GM18868 (cell line): ENCODE measurements around the gene BACH2.

Experiments
- ATAC-seq: cut with Tn5 transposase; IDR thresholded peaks from one replicate; pipeline ENCODE4 v1.9.1; 2021; ENCODE audit warnings: mild to moderate bottlenecking, moderate library complexity; ENCODE audit not compliant: unreplicated experiment

Gene BACH2

DNA sequence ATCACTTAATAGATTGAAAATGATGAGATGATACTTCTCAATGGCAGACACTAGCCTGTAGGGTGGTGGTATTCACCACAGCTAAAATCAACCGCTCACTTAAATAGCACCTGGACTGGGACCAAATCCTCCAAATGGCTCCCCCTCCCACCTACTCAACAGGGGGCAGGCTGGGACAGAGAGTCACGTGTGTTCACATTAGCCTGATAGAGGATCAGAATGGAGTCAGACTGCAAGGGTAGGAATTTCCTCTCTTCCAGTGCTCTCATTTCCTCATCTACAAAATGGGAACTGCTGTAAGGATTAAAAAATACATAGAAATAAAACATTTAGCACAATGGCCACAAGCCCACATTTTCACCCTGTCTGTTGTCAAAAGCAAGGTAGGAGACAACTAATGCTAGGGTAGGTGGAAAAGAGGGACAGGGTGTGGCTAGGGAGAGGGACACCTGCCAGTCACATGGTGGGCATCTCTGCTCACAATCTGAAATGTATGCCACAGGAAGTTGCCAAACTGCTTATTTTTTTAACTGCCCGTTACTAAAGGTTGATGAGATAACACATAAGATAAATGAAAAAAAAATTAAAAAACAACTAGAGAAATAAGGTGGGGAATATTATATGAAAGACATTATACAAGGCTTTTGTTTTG lies 55.3 kb downstream of the BACH2 start:
- no peak for ATAC-seq

DNA sequence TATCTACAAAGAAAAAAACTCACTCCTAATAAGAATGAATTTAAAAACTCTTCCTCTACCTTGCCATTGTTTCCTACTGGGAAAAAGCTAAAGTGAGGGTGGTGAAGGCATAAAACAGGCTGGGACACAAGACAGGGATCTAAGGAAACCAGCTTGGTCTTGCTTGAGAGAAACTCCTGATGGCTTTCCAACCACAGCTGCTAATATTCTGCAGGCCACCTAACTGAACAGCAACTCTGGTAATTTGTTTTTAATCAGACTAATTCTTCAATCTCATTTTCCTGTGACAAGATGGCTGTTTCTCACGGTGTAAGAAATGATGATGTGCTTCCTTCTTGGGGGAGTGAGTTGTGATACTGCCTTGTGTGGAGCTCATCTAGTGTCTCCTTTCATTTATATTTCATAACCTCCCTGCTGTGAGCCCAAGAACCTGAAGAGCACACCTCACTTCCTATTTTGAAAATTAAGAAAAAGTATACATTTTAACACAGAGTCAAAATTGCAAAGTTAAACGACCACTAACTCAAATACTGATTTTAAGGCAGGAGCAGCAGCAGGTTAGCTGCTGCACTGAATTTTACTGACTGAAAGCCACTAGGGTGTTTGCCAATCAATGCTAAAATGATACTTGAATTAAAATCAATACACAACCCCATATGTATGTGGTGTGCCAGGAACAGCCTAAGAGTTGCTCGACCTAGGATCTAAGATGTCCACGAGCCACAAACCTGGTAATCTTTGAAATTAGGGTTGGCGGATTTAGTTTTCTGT lies 58.0 kb downstream of the BACH2 start:
- ATAC-seq = no peak

DNA sequence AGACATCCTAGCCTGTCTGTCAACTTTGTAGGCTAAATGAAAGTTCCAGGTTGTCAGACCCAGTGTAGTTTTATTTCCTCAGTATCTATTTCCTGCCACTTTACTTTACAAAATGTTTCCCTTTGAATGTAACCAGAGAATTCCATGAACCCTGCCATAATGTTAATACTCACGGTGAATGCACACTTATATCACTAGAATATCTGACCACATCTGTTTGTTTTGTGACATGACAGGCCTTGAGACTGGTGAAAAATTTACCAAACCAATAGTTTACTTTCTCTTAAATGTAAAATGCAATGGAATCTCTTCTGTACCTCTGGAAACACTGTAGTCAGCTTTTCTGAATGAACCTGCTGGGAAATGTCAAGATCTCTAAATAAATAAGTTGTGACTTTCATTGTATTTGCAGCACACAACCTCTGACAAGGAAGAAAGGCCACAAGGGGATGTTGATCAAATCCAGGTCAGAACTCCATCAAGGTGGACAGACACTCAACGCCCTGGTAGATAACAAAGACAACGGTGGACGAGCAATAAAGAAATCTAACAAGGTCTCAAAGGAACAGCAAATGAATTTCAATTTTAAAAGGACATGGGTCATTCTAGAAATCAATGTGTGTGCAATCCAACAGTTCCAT lies 59.2 kb downstream of the BACH2 start:
- no peak for ATAC-seq

DNA sequence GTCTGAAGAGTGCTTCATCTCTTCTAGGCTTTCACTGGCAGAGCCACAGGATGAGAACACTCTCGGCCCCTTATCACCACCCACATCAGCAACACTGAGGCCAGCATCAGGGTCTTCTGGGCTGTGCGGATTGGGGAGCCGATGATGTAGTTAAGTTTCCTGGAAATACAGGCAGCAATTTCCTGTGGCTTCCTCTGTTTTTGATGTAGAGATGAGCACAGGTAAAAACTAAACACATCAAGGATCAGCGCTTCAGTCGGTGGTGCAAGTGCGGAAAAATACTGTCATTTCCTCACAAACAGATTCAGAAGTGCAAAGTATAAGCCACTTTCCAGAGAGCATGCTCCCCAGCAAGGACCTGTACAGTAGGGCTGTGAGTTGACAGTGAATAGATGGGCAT lies 62.6 kb downstream of the BACH2 start:
- ATAC-seq = no peak

- no peak for ATAC-seq
Observed at GRCh38 chr6:90233213-90233612, 63.4 kb downstream of the BACH2 start.

DNA sequence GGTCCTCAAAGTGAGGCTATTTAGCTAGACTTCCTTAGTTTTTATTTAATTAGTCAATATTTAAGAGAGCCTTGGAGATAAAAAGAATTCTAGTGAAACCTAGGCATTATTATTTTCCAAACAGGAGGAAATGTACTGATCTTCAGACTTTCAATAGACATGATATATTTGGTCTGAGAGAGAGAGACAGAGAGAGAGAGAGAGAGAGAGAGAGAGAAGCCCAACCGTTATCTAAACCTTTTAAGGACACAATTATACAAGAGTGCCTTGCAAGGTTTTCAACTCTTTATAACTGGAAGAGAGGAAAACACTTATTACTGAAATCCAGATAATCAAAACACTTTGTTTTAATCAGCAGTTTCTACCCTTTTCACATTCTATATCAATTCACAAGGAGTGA lies 64.8 kb downstream of the BACH2 start:
- no peak for ATAC-seq

GRCh38 chr6:90231308-90231707 lies 65.3 kb downstream of the BACH2 start:
- no peak for ATAC-seq

GRCh38 chr6:90230548-90231215 lies 66.0 kb downstream of the BACH2 start:
- ATAC-seq = no peak

GRCh38 chr6:90229331-90230010 lies 67.2 kb downstream of the BACH2 start:
- ATAC-seq = no peak

GRCh38 chr6:90227673-90228072 lies 69.0 kb downstream of the BACH2 start:
- no peak for ATAC-seq

DNA sequence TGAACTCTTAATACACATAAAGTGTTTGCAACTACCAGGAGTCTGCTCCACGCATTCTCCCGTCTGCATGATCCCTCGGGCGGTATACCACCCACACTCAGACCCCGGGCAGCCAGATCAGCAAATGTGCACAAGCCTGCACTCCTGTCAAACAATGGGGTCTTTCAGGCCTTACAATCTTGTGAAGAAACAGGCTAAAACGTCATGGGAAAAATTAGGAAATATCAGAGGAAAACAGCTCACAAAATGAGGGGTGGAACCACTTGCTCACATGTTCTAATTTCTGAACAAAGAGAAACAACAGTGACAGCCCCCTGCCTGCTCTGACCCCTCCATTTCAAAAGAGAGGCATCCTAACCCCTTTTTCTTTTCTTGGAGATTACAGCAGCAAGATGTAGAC lies 69.4 kb downstream of the BACH2 start:
- ATAC-seq = no peak

GRCh38 chr6:90226257-90226656 lies 70.4 kb downstream of the BACH2 start:
- ATAC-seq = no peak

DNA sequence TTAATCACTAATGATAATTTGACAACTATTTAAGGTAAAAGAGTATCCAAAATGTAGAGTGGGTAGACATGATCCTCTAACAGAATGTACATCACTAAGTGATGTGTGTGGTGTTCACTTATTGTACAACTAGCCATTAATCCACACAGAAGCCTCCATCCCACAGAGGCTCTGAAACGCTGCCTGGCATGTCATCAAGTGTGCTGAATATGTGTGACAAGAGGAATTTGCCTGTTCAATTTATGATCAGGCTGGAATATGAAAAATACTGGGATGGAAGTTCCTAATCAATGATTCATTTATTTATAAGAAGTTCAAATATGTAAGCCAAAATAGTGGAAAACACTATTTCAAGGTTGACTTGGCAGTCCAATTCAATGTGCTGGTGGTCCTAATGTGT lies 72.4 kb downstream of the BACH2 start:
- no peak for ATAC-seq

GRCh38 chr6:90222724-90223198 lies 73.9 kb downstream of the BACH2 start:
- no peak for ATAC-seq

GRCh38 chr6:90222008-90222407 lies 74.6 kb downstream of the BACH2 start:
- ATAC-seq = no peak

DNA sequence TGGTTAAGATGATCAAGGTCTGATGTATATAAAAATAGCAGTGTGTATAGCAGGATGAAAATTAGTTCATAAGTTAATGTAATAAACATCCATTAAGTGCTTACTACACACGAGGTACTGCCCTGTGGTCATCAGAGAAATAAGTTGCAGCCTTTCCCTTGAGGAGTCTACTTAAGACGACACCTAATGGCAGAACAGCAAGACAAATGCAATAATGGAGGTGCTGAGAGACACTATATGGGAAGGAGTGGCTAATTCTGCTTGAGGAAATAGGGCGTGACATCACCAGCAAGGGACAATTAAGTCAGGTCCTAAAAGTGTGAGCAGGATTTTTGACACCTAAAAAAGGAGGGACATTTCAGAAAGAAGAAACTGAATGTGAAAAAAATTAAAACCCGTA lies 75.2 kb downstream of the BACH2 start:
- no peak for ATAC-seq

GRCh38 chr6:90220273-90220672 lies 76.4 kb downstream of the BACH2 start:
- no peak for ATAC-seq

DNA sequence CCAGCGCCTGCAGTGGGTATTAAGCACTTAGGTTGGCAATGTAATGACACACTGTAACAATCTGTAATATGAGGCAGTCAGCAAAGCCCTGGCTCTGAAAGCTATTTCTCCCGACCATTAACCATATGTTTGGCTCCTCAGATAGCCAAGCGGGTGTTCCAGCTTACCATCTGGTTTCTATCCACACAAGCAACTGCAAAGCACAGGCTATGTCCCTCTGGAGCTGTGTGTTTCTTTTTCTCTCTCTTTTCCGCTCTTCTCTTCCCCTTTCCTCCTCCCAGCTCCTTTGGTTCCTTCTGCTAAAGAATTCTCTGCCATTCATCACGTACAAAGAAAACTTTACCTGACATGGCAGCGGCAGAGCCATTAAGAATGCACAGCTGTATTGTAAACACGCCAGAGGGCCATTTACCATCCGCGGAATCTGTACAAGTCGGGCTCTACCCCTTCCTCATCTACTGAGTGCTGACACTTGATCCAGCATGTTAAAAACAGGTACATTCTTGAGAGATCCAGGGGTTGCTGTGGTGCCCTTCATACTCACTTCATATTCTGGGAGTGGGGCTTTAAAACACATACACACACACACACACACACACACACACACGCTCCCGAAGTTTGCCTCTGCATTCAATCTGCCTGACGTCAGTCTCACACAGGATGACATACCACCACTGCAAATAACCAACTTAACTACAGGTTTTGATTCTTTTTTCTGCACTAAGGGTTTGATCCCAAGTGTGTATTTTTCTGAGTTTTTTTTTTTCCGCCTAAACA lies 77.2 kb downstream of the BACH2 start:
- ATAC-seq = no peak

DNA sequence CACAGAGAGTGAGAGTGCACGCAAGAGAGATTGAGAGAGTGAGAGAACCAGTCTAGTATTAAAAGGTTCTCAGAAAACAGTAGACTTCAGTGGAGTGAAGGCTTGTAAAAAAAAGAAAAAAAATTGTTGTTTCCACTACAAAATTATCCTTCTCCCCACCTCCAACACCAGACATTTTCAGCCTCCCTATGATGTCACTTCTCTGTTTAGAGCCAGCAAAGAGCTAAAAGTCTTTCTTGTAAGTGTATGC lies 77.8 kb downstream of the BACH2 start:
- no peak for ATAC-seq

DNA sequence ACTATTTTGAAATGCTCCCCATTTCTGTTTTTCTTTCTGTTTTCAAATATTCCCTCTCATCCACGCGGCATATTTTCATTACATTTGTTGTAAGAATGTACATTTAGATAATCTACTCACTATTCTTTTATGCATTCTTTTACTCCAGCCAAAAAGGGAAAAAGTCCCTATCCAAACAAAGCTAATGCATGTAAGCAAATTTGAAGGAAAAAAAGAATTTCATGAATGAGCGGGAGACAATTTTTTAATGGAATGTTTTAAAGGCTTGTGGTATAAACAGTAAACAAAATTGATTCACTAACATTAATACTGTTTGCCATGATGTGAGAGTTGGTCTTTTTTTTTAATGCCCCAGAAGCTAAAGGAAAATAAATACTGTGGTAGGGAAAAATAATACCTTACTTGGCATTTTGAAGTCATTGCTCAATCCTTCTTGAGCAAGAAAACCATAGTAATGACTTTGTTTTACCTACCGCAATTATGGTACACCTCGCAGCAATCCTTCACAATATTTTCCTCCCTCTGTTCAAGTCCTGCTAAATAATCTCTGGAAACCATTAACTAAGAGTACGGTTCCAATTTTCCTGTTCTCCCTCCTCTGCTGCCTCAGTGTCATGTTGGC lies 79.0 kb downstream of the BACH2 start:
- ATAC-seq = no peak
